ENCODE measurements around the gene SURF2. TPM values are rescaled to one million over a fixed set of nuclear protein-coding genes. Genes with fewer than 3 reads are reported as not detected.

Gene SURF2
- polyA plus RNA-seq, 1 experiment, result 10.0 TPM

GRCh38 chr9:133382507-133383141 lies 26.3 kb downstream of the SURF2 start:
- no peak for TF ChIP-seq CTCF (IDR thresholded peaks at IDR 0.05; ENCODE audit: insufficient read depth, low read depth, low read length)

GRCh38 chr9:133383438-133383837 lies 27.1 kb downstream of the SURF2 start:
- ChIA-PET POLR2A (no interaction called here), CTCF (no interaction called here)
- H3K27me3 ChIP-seq (ENCODE audit: control insufficient read depth, insufficient read depth, low read length), result no peaks in the 10 kb centered on the region
- H3K36me3 ChIP-seq (ENCODE audit: control insufficient read depth, insufficient read depth, low read length), result no peaks in the 10 kb centered on the region
- TF ChIP-seq CTCF (IDR thresholded peaks at IDR 0.05; ENCODE audit: insufficient read depth, low read depth, low read length), result no peak
- no peak for DNase-seq (ENCODE audit: low read depth)
- H3K4me3 ChIP-seq (ENCODE audit: low read depth, low read length), result no peak overlapping the region

More at GRCh38 chr9:133382507-133383141, 26.3 kb downstream of the SURF2 start:
- DNase-seq (ENCODE audit: low read depth), result no peak
- H3K4me3 ChIP-seq (ENCODE audit: low read depth, low read length), result no peak overlapping the region
- H3K36me3 ChIP-seq (ENCODE audit: control insufficient read depth, insufficient read depth, low read length), result no peaks in the 10 kb centered on the region
- no peaks in the 10 kb centered on the region for H3K27me3 ChIP-seq (ENCODE audit: control insufficient read depth, insufficient read depth, low read length)
- ChIA-PET CTCF (no interaction called here), POLR2A (no interaction called here)

GRCh38 chr9:133384736-133385321 lies 28.5 kb downstream of the SURF2 start:
- no peak for TF ChIP-seq CTCF (IDR thresholded peaks at IDR 0.05; ENCODE audit: insufficient read depth, low read depth, low read length)
- CTCF ChIA-PET, result interaction anchor here (1.1 kb wide), 1 partner anchor 21 kb away, joined by 3 read pairs; no protein-coding TSS in a partner anchor
- Histone ChIP-seq H3K27me3 (ENCODE audit: control insufficient read depth, insufficient read depth, low read length) (no peaks in the 10 kb centered on the region), H3K4me3 (ENCODE audit: low read depth, low read length) (no peak overlapping the region), H3K36me3 (ENCODE audit: control insufficient read depth, insufficient read depth, low read length) (no peaks in the 10 kb centered on the region)
- POLR2A ChIA-PET, result no interaction called here
- DNase-seq (ENCODE audit: low read depth), result no peak

- POLR2A ChIA-PET, result interaction anchor here (0.5 kb wide), 1 partner anchor 74 kb away, joined by 4 read pairs; no protein-coding TSS in a partner anchor
- Histone ChIP-seq H3K36me3 (ENCODE audit: control insufficient read depth, insufficient read depth, low read length) (no peaks in the 10 kb centered on the region), H3K27me3 (ENCODE audit: control insufficient read depth, insufficient read depth, low read length) (no peaks in the 10 kb centered on the region; the same call in 1 of the 2 replicates), H3K4me3 (ENCODE audit: low read depth, low read length) (no peak overlapping the region)
- no peak for TF ChIP-seq CTCF (IDR thresholded peaks at IDR 0.05; ENCODE audit: insufficient read depth, low read depth, low read length)
- CTCF ChIA-PET, result interaction anchor here (1.1 to 2.1 kb wide), 2 partner anchors 18 to 21 kb away, joined by 3 to 7 read pairs; no protein-coding TSS in a partner anchor
- no peak for DNase-seq (ENCODE audit: low read depth)
Measured at GRCh38 chr9:133385452-133385851, 29.1 kb downstream of the SURF2 start.

GRCh38 chr9:133386338-133386737 lies 30.0 kb downstream of the SURF2 start:
- no peak for TF ChIP-seq CTCF (IDR thresholded peaks at IDR 0.05; ENCODE audit: insufficient read depth, low read depth, low read length)
- Histone ChIP-seq H3K36me3 (ENCODE audit: control insufficient read depth, insufficient read depth, low read length) (no peaks in the 10 kb centered on the region), H3K27me3 (ENCODE audit: control insufficient read depth, insufficient read depth, low read length) (no peaks in the 10 kb centered on the region; the same call in 1 of the 2 replicates), H3K4me3 (ENCODE audit: low read depth, low read length) (no peak overlapping the region)
- ChIA-PET CTCF (interaction anchor here (1.2 to 2.1 kb wide), 2 partner anchors 11 to 18 kb away, joined by 4 to 7 read pairs; no protein-coding TSS in a partner anchor), POLR2A (no interaction called here)
- no peak for DNase-seq (ENCODE audit: low read depth)
